K562 (cell line): ENCODE results near the gene FHL1.

Experiments
- BCLAF1 ChIP-seq, 2 experiments: fragments of 450-650 bp in 1 of 2; IDR thresholded peaks; 2 replicates each; pipeline ENCODE4 v1.6.1; 2011 to 2017; ENCODE audit warnings: low read depth in 2 of 2, antibody characterized with exemption in 1 of 2, borderline replicate concordance in 1 of 2, low read length in 1 of 2, mild to moderate bottlenecking in 1 of 2, mixed read lengths in 1 of 2; ENCODE audit not compliant: control insufficient read depth in 1 of 2
- BRF1 ChIP-seq: IDR thresholded peaks from 3 replicates; pipeline ENCODE4 v1.6.1; 2011; ENCODE audit warnings: borderline replicate concordance, mild to moderate bottlenecking; ENCODE audit not compliant: insufficient read length; ENCODE audit errors: extremely low read depth
- CEBPB ChIP-seq: fragments of 450-650 bp; IDR thresholded peaks from 2 replicates; pipeline ENCODE4 v1.6.1; 2016; ENCODE audit warnings: missing genetic modification characterization, missing compliant biosample characterization
- CTBP1 ChIP-seq: fragments of 450-650 bp; IDR thresholded peaks from 2 replicates; pipeline ENCODE4 v1.6.1; 2016; ENCODE audit warnings: borderline replicate concordance
- DPF2 ChIP-seq: fragments of 450-650 bp; IDR thresholded peaks from 2 replicates; pipeline ENCODE4 v1.6.1; 2016
- EGR1 ChIP-seq: fragments of 450-650 bp; conservative IDR thresholded peaks from 2 replicates; pipeline ENCODE4 v1.6.1; 2017; ENCODE audit warnings: mild to moderate bottlenecking
- GABPA ChIP-seq: fragments of 200-800 bp; sonication (Bioruptor generic); conservative IDR thresholded peaks from 2 replicates; pipeline ENCODE4 v1.6.1; 2016; ENCODE audit warnings: low read depth, missing genetic modification characterization, missing compliant biosample characterization
- PRDM10 ChIP-seq: fragments of 450-650 bp; IDR thresholded peaks from 2 replicates; pipeline ENCODE4 v1.6.1; 2018; ENCODE audit not compliant: partially characterized antibody
- TRIM28 ChIP-seq: fragments of 450-650 bp; IDR thresholded peaks from 2 replicates; pipeline ENCODE4 v1.6.1; 2017
- ZBTB17 ChIP-seq: fragments of 450-650 bp; formaldehyde crosslinking; IDR thresholded peaks from 2 replicates; pipeline ENCODE4 v1.4.0; 2020; ENCODE audit warnings: mild to moderate bottlenecking
- ZBTB7A ChIP-seq: IDR thresholded peaks from 2 replicates; pipeline ENCODE4 v1.6.1; 2011; ENCODE audit warnings: low read depth, mild to moderate bottlenecking, low read length, moderate library complexity, borderline replicate concordance; ENCODE audit not compliant: control insufficient read depth

GRCh38 chrX:136142592-136142991, 4.7 kb upstream of the FHL1 start:
- TF ChIP-seq DPF2 (no peak), EGR1 (no peak), CTBP1 (no peak), CEBPB (tag) (no peak), TRIM28 (no peak), ZBTB7A (no peak), GABPA (tag) (no peak), BCLAF1 (IDR thresholded peaks at IDR 0.05; ENCODE audit: borderline replicate concordance in 1 of 2, control insufficient read depth in 1 of 2, low read depth in 2 of 2, low read length in 1 of 2) (no peak), ZBTB17 (no peak), BRF1 (no peak), PRDM10 (no peak)
